ENCODE measurements around the gene PLA2G12B.
"Not testable (repeated sequence)": the region's sequence is repeated elsewhere in the genome, so short reads cannot be mapped to it uniquely, and the experiment has no call there.

Gene PLA2G12B

GRCh38 chr10:72932259-72933015, 22.2 kb downstream of the PLA2G12B start:
- DNase-seq, result no peak

- DNase-seq, result no peak
Measured at GRCh38 chr10:72930276-72930675, 24.3 kb downstream of the PLA2G12B start.

GRCh38 chr10:72928798-72929197, 25.8 kb downstream of the PLA2G12B start:
- no peak for DNase-seq

GRCh38 chr10:72927485-72927884, 27.1 kb downstream of the PLA2G12B start:
- DNase-seq, result no peak

GRCh38 chr10:72925951-72926465, 28.6 kb downstream of the PLA2G12B start:
- no peak for DNase-seq

- DNase-seq, result no peak
Measured at GRCh38 chr10:72924351-72924750, 30.3 kb downstream of the PLA2G12B start.

- DNase-seq, result not testable (repeated sequence)
Measured at GRCh38 chr10:72921147-72921683, 33.4 kb downstream of the PLA2G12B start.

GRCh38 chr10:72918352-72918751, 36.3 kb downstream of the PLA2G12B start:
- no peak for DNase-seq

GRCh38 chr10:72917803-72918332, 36.7 kb downstream of the PLA2G12B start:
- not testable (repeated sequence) for DNase-seq

GRCh38 chr10:72917201-72917600, 37.4 kb downstream of the PLA2G12B start:
- DNase-seq, result not testable (repeated sequence)

GRCh38 chr10:72913287-72913686, 41.3 kb downstream of the PLA2G12B start:
- no peak for DNase-seq

- no peak for DNase-seq
Measured at GRCh38 chr10:72912736-72913135, 41.9 kb downstream of the PLA2G12B start.

- no peak for DNase-seq
Measured at GRCh38 chr10:72911758-72912157, 42.8 kb downstream of the PLA2G12B start.

GRCh38 chr10:72910705-72911104, 43.9 kb downstream of the PLA2G12B start:
- DNase-seq, result no peak

- no peak for DNase-seq
Measured at GRCh38 chr10:72906446-72906845, 48.2 kb downstream of the PLA2G12B start.

GRCh38 chr10:72904806-72905205, 49.8 kb downstream of the PLA2G12B start:
- DNase-seq, result no peak

GRCh38 chr10:72903941-72904446, 50.6 kb downstream of the PLA2G12B start:
- DNase-seq, result not testable (repeated sequence)

- no peak for DNase-seq
Measured at GRCh38 chr10:72899545-72899944, 55.1 kb downstream of the PLA2G12B start.

GRCh38 chr10:72898616-72899015, 56.0 kb downstream of the PLA2G12B start:
- DNase-seq, result no peak

- no peak for DNase-seq
Measured at GRCh38 chr10:72895236-72895850, 59.3 kb downstream of the PLA2G12B start.

- no peak for DNase-seq
Measured at GRCh38 chr10:72893136-72893798, 61.3 kb downstream of the PLA2G12B start, which contains the start of gene OIT3. OIT3 (plus strand) TSS chr10:72893739; CDS start chr10:72893799, 60 bp downstream.

GRCh38 chr10:72890086-72890485, 64.5 kb downstream of the PLA2G12B start:
- DNase-seq, result no peak

- no peak for DNase-seq
Measured at GRCh38 chr10:72889391-72889831, 65.2 kb downstream of the PLA2G12B start.
